Rectal smooth muscle tissue (tissue), 1 donor: ENCODE results near the gene SGO1.

Source experiments
- H3K27ac ChIP-seq: one replicate; pipeline ENCODE4 v1.7.0; 2013; ENCODE audit warnings: low read depth, low read length, inconsistent platforms
- H3K27me3 ChIP-seq: one replicate; pipeline ENCODE4 v1.7.0; 2013; ENCODE audit warnings: low read length; ENCODE audit not compliant: control insufficient read depth, insufficient read depth
- H3K36me3 ChIP-seq: one replicate; pipeline ENCODE4 v1.7.0; 2013; ENCODE audit warnings: low read length; ENCODE audit not compliant: control insufficient read depth, insufficient read depth
- H3K4me1 ChIP-seq: one replicate; pipeline ENCODE4 v1.7.0; 2013; ENCODE audit warnings: low read length; ENCODE audit not compliant: control insufficient read depth, insufficient read depth
- H3K4me3 ChIP-seq: one replicate; pipeline ENCODE4 v1.7.0; 2013; ENCODE audit warnings: low read length
- H3K9ac ChIP-seq: one replicate; pipeline ENCODE4 v1.7.0; 2013; ENCODE audit warnings: low read length

SGO1 gene

DNA sequence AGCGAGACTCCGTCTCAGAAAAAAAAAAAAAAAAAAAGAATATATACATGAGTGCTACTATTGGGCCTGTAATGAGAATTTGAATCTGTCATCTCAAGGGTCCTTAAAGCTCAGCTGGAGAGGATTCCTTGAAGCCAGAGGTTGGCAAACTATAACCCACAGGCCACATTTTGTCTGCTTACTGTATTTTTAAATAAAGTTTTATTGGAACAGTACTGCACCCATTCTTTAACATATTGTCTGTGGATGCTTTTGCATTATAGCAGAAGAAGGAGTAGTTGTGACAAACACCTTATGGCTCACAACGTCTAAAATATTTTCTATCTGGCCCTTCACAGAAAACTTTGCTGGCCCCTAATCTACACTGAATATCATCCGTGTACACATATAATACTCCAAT lies 60.7 kb downstream of the SGO1 start:
- H3K4me3 ChIP-seq: no peak overlapping the region
- no peak overlapping the region for H3K9ac ChIP-seq
- no peaks in the 10 kb centered on the region for H3K27me3 ChIP-seq
- no peak overlapping the region for H3K27ac ChIP-seq
- H3K36me3 ChIP-seq: peaks cover 2% of the 10 kb centered on the region
- no peaks in the 10 kb centered on the region for H3K4me1 ChIP-seq

- Histone ChIP-seq H3K36me3 (peaks cover 2% of the 10 kb centered on the region), H3K27me3 (no peaks in the 10 kb centered on the region), H3K4me1 (no peaks in the 10 kb centered on the region), H3K9ac (no peak overlapping the region), H3K4me3 (no peak overlapping the region), H3K27ac (no peak overlapping the region)
Observed at GRCh38 chr3:20123131-20123652, 62.8 kb downstream of the SGO1 start.

- H3K36me3 ChIP-seq: no peaks in the 10 kb centered on the region
- H3K9ac ChIP-seq: no peak overlapping the region
- H3K4me3 ChIP-seq: no peak overlapping the region
- H3K27me3 ChIP-seq: no peaks in the 10 kb centered on the region
- H3K4me1 ChIP-seq: no peaks in the 10 kb centered on the region
- H3K27ac ChIP-seq: no peak overlapping the region
Observed at GRCh38 chr3:20121088-20121487, 64.9 kb downstream of the SGO1 start.
